ENCODE data around the gene ZNF70. TPM values are rescaled to one million over a fixed set of nuclear protein-coding genes. Genes with fewer than 3 reads are reported as not detected.

The ZNF70 gene
- total and polyA plus RNA-seq, 9 of the 15 experiments (the other 6 are each of a cell fraction or from before 2014, with no cell fraction given) = 0.14 to 3.3 (median 1.4) TPM

DNA sequence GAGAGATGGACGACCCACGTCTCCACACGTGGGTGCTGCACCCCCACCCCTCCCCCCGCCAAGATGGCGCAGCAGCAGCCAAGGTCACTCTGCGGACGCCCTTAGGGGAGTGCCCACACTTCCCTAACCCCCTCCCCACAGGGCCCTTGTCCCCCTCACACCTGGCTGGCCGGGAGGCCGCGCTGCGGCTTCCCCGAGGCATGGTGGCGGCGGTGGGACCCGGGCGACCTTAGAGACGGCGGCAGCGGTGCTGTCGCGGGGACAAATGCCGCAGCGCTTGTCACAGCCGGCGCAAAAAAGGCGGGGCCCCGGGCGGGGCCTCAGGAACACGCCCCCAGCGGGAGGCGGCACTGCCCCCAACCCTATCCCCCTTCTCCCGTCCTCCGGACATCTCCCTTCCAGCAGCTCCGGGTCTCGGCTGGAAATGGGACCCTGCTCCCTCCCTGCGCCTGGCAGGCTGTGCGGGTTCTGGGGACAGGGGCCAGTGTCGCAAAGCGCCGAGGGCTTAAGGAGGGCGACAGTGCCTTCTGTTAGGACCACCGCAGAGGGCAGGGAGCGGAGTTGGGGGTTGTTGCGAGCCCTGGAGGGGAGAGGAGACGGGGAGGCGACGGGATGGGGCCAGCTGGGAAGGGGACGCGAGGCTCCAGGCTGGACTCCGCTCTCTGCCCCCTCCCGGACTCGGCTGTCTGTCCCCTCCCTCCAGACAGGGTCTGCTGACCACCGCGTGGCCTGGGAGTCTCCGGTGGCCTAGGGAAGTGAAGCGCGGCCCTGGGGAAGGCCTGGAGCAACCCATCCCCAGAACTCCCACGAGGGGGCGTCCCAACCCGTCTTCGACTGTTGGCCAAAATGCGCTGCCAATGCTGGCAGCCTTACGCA is 17.0 kb upstream of the ZNF70 start, which contains the start of gene CHCHD10:
Gene CHCHD10 (minus strand): TSS at position 300 of the 876 bp plus-strand sequence. CDS start 98 bp downstream, at position 202.
- Histone ChIP-seq H3K36me3 (ENCODE audit: control insufficient read depth, insufficient read depth, low read length) (peaks cover 24% of the 10 kb centered on the region), H3K4me2 (ENCODE audit: insufficient read depth, low read length) (peak within 1 kb of the TSS; percentile 94), H3K9me1 (ENCODE audit: control insufficient read depth, insufficient read depth, low read length) (peaks cover 6% of the 10 kb centered on the region), H4K20me1 (replicated peaks; ENCODE audit: control insufficient read depth, insufficient read depth, low read length) (peaks cover 19% of the 10 kb centered on the region), H3K27ac (ENCODE audit: extremely low read depth, low read depth, low read length) (peak within 1 kb of the TSS; percentile 98), H3K4me3 (peak within 1 kb of the TSS; percentile 70), H3K9me3 (replicated peaks; ENCODE audit: control insufficient read depth, insufficient read depth, low read depth, low read length) (no peaks in the 10 kb centered on the region), H3K9ac (ENCODE audit: insufficient read depth in 1 of 2, low read depth in 2 of 2, low read length in 2 of 2) (peak within 1 kb of the TSS; percentile 95 to 98), H3K79me2 (ENCODE audit: control insufficient read depth, insufficient read depth, low read length) (peaks cover 34% of the 10 kb centered on the region), H3K4me1 (replicated peaks in 1 of 2; ENCODE audit: control insufficient read depth in 2 of 2, insufficient read depth in 2 of 2, low read length in 2 of 2) (peaks cover 25 to 62% of the 10 kb centered on the region in 2 experiments; a peak in 4 of 5 replicates), H3K27me3 (ENCODE audit: control insufficient read depth in 2 of 2, insufficient read depth in 2 of 2, low read length in 2 of 2) (no peaks in the 10 kb centered on the region), H2AFZ (ENCODE audit: low read depth, low read length) (peak within 1 kb of the TSS; percentile 95)
- FAIRE-seq (peak; percentile 51), DNase-seq (ENCODE audit: extremely low read depth in 1 of 4, low spot score in 3 of 4) (peak; percentile 83 to 90 (median 86)), ATAC-seq (peak; percentile 77)
- intact Hi-C loops (cut with micrococcal nuclease) (loop anchor here (2.0 to 10.0 kb wide), 3 partner anchors 79 to 225 kb away; no protein-coding TSS in a partner anchor), in situ Hi-C loops (cut with MboI) (no loop called here)
- POLR2A ChIA-PET = interaction anchor here (0.6 to 1.0 kb wide), 4 partner anchors 15 to 154 kb away, joined by 3 to 4 read pairs (median 3); no protein-coding TSS in a partner anchor
- CTCF ChIA-PET (ENCODE audit: low intra/inter-chr PET ratio) = interaction anchor here (0.6 to 2.7 kb wide), 4 partner anchors 80 to 187 kb away, joined by 3 to 15 read pairs (median 4); no protein-coding TSS in a partner anchor
- under 1% methylated on average over 15 of the region's 63 CpGs for WGBS (ENCODE audit: insufficient coverage, low coverage, missing lambda C conversion rate)
- TSS peak; percentile 82 for BruUV-seq (replicated peaks)
- TF ChIP-seq FOXA3 (CRISPR knock-in tag; conservative IDR thresholded peaks at IDR 0.05 in 1 of 2, IDR thresholded peaks at IDR 0.05 in 1 of 2) = peak in 1 of 2 experiments; percentile 55; a peak in 1 of 4 replicates
- TF ChIP-seq CCNT2 (IDR thresholded peaks at IDR 0.05; ENCODE audit: borderline replicate concordance, extremely low read depth, insufficient read length, low read depth, low read length) = peak; percentile 33
- TF ChIP-seq, protein P1, sequence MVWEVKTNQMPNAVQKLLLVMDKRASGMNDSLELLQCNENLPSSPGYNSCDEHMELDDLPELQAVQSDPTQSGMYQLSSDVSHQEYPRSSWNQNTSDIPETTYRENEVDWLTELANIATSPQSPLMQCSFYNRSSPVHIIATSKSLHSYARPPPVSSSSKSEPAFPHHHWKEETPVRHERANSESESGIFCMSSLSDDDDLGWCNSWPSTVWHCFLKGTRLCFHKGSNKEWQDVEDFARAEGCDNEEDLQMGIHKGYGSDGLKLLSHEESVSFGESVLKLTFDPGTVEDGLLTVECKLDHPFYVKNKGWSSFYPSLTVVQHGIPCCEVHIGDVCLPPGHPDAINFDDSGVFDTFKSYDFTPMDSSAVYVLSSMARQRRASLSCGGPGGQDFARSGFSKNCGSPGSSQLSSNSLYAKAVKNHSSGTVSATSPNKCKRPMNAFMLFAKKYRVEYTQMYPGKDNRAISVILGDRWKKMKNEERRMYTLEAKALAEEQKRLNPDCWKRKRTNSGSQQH (CRISPR knock-in tag; IDR thresholded peaks at IDR 0.05) = 0 out of 2 replicates have a peak, but pooled peaks have one; percentile 22
- no peak for TF ChIP-seq CHD4 (IDR thresholded peaks at IDR 0.05; ENCODE audit: insufficient read depth, insufficient replicate concordance, low read depth, low read length, poor library complexity, severe bottlenecking)
- TF ChIP-seq POLR2AphosphoS5 (IDR thresholded peaks at IDR 0.05; ENCODE audit: control insufficient read depth, insufficient read depth, low read depth, low read length) = peak; percentile 67; the same call in 1 of the 2 replicates
- TF ChIP-seq, protein P2, sequence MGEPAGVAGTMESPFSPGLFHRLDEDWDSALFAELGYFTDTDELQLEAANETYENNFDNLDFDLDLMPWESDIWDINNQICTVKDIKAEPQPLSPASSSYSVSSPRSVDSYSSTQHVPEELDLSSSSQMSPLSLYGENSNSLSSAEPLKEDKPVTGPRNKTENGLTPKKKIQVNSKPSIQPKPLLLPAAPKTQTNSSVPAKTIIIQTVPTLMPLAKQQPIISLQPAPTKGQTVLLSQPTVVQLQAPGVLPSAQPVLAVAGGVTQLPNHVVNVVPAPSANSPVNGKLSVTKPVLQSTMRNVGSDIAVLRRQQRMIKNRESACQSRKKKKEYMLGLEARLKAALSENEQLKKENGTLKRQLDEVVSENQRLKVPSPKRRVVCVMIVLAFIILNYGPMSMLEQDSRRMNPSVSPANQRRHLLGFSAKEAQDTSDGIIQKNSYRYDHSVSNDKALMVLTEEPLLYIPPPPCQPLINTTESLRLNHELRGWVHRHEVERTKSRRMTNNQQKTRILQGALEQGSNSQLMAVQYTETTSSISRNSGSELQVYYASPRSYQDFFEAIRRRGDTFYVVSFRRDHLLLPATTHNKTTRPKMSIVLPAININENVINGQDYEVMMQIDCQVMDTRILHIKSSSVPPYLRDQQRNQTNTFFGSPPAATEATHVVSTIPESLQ (CRISPR knock-in tag; IDR thresholded peaks at IDR 0.05) = 0 out of 2 replicates have a peak, but pooled peaks have one; percentile 46
- TF ChIP-seq, protein P3, sequence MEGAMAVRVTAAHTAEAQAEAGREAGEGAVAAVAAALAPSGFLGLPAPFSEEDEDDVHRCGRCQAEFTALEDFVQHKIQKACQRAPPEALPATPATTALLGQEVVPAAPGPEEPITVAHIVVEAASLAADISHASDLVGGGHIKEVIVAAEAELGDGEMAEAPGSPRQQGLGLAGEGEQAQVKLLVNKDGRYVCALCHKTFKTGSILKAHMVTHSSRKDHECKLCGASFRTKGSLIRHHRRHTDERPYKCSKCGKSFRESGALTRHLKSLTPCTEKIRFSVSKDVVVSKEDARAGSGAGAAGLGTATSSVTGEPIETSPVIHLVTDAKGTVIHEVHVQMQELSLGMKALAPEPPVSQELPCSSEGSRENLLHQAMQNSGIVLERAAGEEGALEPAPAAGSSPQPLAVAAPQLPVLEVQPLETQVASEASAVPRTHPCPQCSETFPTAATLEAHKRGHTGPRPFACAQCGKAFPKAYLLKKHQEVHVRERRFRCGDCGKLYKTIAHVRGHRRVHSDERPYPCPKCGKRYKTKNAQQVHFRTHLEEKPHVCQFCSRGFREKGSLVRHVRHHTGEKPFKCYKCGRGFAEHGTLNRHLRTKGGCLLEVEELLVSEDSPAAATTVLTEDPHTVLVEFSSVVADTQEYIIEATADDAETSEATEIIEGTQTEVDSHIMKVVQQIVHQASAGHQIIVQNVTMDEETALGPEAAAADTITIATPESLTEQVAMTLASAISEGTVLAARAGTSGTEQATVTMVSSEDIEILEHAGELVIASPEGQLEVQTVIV (CRISPR knock-in tag; IDR thresholded peaks at IDR 0.05; ENCODE audit: borderline replicate concordance) = peak; percentile 73; the same call in 1 of the 2 replicates
- TF ChIP-seq, protein P4, sequence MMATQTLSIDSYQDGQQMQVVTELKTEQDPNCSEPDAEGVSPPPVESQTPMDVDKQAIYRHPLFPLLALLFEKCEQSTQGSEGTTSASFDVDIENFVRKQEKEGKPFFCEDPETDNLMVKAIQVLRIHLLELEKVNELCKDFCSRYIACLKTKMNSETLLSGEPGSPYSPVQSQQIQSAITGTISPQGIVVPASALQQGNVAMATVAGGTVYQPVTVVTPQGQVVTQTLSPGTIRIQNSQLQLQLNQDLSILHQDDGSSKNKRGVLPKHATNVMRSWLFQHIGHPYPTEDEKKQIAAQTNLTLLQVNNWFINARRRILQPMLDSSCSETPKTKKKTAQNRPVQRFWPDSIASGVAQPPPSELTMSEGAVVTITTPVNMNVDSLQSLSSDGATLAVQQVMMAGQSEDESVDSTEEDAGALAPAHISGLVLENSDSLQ (IDR thresholded peaks at IDR 0.05) = peak; percentile 36; the same call in 1 of the 2 replicates
- no peak; the same call in 1 of the 2 replicates for TF ChIP-seq JUN (IDR thresholded peaks at IDR 0.05; ENCODE audit: borderline replicate concordance, low read depth, low read length)
- peak; percentile 60; the same call in 1 of the 2 replicates for TF ChIP-seq JUN (CRISPR knock-in tag; IDR thresholded peaks at IDR 0.05; ENCODE audit: borderline replicate concordance)

Data from K562 (cell line).